GM13977 (cell line): Measurements from ENCODE around the gene FCHO2.

Experiments
- DNase-seq: peaks from one replicate; pipeline ENCODE4 v3.0.0; 2012; ENCODE audit warnings: low spot score
- in situ Hi-C: fragments of 300-500 bp; cut with MboI; formaldehyde crosslinking; loops from one replicate; pipeline ENCODE4 v1.12.0; 2022; ENCODE audit warnings: low sequenced_read_pairs, low pct_unique_long_range_greater_than_20kb, mixed read lengths, inconsistent platforms; ENCODE audit not compliant: unreplicated experiment
- TF ChIP-seq, protein P1 (sequence below): IDR thresholded peaks from 2 replicates; pipeline ENCODE4 v1.5.1; 2012; ENCODE audit warnings: mild to moderate bottlenecking, control low read depth; ENCODE audit not compliant: insufficient read depth; ENCODE audit errors: extremely low read depth, missing control alignments

Gene FCHO2

DNA sequence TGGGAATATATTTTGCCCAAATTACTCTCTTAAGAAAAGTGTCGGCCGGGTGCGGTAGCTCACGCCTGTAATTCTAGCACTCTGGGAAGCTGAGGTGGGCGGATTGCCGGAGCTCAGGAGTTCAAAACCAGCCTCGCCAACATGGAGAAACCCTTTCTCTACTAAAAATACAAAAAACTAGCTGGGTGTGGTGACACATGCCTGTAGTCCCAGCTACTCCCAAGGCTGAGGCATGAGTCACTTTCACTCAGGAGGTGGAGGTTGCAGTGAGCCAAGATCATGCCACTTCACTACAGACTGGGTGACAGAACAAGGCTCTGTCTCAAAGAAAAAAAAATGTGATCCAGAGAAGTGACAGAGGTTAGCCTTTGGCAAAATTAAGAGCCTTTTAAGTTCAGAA is 138.1 kb downstream of the FCHO2 start:
- TF ChIP-seq, protein P1, sequence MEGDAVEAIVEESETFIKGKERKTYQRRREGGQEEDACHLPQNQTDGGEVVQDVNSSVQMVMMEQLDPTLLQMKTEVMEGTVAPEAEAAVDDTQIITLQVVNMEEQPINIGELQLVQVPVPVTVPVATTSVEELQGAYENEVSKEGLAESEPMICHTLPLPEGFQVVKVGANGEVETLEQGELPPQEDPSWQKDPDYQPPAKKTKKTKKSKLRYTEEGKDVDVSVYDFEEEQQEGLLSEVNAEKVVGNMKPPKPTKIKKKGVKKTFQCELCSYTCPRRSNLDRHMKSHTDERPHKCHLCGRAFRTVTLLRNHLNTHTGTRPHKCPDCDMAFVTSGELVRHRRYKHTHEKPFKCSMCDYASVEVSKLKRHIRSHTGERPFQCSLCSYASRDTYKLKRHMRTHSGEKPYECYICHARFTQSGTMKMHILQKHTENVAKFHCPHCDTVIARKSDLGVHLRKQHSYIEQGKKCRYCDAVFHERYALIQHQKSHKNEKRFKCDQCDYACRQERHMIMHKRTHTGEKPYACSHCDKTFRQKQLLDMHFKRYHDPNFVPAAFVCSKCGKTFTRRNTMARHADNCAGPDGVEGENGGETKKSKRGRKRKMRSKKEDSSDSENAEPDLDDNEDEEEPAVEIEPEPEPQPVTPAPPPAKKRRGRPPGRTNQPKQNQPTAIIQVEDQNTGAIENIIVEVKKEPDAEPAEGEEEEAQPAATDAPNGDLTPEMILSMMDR = no peak
- no peak for DNase-seq
- in situ Hi-C loops = no loop called here

DNA sequence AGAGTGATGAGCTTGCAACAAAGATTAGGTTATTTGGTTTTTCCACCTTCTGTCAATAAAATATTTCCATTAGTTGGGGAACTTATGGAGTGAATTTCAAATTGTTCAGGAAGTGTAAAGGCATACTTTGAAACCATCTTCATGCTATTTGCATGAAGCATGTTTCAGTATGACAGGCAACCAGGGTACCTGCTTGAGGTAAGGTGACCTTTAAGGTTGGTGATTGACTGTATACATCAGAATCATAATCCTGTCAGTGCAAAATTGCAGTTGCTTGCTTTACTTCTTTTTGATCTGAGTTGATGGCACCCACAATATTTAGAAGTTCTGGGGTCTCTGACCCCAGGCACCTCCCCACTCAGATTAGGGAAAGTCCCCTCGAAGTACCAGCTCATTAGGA is 138.6 kb downstream of the FCHO2 start:
- in situ Hi-C loops = no loop called here
- DNase-seq = no peak
- TF ChIP-seq, protein P1 = no peak

DNA sequence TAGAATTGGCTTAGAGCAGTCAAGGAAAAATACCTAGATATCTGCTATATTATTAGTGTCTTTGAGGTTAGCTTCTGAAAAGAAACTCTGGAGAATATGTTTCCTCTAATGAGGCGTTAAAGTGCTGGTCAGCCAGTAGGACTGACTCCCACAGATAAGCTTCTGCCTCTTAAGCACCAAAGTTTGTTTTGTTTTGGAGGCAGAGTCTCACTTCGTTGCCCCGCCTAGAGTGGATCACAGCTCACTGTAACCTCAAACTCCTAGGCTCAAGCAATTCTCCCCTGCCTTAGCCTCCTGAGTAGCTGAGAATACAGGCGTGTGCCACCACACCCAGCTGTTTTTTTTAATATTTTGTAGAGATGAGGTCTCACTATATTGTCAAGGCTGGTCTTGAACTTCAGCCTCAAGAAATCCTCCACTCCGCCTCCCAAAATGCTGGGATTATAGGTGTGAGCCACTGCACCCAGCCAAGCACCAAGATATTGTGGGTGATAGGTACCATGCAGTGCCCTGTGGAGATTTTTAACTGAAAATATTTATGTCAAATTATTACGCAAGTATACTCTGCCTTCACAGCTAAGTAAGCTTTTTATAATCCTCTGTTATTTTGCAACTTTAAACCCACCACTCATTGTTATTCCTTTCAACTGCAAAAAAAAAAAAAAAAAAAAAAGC is 139.9 kb downstream of the FCHO2 start:
- DNase-seq = no peak
- in situ Hi-C loops = no loop called here
- TF ChIP-seq, protein P1 = no peak

DNA sequence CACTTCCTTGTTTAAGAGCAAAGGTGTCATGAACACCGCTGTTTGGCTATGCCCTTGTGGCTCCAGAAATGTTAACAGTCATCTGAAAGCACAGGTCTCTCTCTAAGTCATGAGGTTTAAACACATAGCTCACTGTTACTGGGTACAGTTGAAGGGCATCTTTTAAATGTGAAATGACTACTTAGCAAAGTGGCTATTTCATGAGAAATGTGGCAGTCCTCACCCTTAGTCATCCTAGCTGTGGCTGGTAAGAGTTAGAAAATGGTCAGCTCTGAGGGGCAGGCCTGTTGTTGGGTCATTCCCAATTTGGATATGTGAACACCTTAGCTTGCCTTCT is 140.4 kb downstream of the FCHO2 start:
- no peak for DNase-seq
- TF ChIP-seq, protein P1 = no peak
- in situ Hi-C loops = no loop called here

DNA sequence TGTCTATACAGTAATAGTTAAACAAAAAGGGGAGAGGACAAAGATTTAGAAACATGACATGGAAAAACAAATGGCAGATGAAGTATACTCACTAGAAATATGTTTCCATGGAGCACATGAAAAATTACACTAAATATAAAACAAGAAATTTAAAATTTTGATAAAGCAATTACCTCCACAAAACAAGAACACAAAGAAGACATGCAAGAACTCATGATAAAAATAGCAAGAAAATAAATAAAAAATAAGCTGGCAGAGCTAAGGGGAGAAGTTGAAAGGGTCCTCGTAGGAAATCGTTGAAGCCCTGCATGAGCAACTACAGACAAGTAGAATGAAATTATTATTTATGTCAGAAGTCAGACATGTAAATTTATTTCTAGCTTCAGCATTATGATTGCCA is 141.9 kb downstream of the FCHO2 start:
- TF ChIP-seq, protein P1 = no peak
- DNase-seq = no peak
- in situ Hi-C loops = no loop called here

DNA sequence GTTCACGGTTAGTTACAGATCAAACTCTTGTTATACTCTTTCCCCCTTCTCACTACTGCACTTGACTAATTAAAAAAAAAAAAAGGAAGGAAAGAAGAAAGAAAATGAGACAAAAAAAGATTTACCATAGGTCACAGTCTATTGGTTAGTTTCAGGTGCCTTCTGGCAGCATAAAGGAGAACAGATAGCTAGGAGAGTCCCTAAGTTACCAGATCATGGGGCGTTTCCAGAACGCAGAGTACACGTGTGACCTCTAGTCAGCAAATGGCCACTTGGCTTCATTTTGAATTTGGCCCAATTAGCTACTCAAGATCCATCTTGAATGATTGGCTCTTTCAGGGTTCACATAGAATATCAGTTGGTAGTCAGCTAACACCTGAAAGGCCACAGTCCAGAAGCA is 144.3 kb downstream of the FCHO2 start:
- TF ChIP-seq, protein P1 = no peak
- no peak for DNase-seq
- in situ Hi-C loops = no loop called here
